ENCODE results near the gene GARIN1A.
A peak's percentile ranks its signal among the peaks of the same experiment; 100 is the strongest.
"Not testable (repeated sequence)": the region's sequence is repeated elsewhere in the genome, so short reads cannot be mapped to it uniquely, and the experiment has no call there.

The GARIN1A gene

DNA sequence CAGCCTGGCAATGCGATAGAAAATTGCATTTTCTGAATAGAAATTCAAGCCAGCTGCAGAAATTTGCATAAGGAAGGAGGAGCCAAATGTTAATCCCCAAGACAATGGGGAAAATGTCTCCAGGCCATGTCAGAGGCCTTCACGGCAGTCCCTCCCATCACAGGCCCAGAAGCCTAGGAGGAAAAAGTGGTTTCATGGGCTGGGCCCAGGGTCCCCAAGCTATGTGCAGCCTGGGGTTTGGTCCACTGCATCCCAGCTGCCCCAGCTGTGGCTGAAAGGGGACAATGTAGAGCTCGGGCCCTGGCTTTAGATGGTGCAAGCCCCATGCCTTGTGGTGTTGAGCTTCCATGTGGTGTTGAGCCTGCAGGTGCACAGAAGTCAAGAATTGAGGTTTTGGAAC is 10.0 kb upstream of the GARIN1A start:
- DNase-seq (ENCODE audit: low spot score) = no peak
- TF ChIP-seq, protein P1, sequence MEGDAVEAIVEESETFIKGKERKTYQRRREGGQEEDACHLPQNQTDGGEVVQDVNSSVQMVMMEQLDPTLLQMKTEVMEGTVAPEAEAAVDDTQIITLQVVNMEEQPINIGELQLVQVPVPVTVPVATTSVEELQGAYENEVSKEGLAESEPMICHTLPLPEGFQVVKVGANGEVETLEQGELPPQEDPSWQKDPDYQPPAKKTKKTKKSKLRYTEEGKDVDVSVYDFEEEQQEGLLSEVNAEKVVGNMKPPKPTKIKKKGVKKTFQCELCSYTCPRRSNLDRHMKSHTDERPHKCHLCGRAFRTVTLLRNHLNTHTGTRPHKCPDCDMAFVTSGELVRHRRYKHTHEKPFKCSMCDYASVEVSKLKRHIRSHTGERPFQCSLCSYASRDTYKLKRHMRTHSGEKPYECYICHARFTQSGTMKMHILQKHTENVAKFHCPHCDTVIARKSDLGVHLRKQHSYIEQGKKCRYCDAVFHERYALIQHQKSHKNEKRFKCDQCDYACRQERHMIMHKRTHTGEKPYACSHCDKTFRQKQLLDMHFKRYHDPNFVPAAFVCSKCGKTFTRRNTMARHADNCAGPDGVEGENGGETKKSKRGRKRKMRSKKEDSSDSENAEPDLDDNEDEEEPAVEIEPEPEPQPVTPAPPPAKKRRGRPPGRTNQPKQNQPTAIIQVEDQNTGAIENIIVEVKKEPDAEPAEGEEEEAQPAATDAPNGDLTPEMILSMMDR (IDR thresholded peaks at IDR 0.05; ENCODE audit: extremely low read depth, missing control alignments) = no peak

DNA sequence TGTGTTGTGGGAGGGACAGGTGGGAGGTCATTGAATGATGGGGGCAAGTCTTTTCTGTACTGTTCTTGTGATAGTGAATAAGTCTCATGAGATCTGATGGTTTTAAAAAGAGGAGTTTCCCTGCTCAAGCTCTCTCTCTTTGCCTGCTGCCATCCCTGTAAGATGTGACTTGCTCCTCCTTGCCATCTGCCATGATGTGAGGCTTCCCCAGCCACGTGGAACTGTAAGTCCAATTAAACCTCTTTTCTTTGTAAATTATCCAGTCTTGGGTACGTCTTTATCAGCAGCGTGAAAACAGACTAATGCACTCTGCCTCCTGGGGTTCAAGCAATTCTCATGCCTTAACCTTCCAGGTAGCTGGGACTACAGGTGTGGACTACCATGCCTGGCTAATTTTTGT is 8.9 kb upstream of the GARIN1A start:
- DNase-seq (ENCODE audit: low spot score) = not testable (repeated sequence)

DNA sequence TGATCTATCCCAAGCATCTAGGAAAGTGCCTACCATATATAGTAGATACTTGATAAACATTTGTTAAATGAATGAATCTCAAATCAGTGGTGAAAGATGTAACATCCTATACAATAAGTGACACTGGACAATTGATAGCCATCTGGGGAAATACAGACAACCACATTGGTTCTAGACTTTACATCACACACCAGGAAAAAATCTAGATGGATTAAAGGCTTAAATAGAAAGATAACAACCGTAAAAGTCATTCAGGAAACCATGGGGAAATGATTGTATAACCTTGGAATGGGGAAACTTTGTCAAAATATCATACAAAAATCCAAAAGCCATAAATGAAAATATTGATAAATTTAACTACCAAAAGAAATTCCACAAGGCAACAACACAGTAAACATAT is 7.0 kb upstream of the GARIN1A start:
- TF ChIP-seq, protein P1 (IDR thresholded peaks at IDR 0.05; ENCODE audit: extremely low read depth, missing control alignments) = no peak
- DNase-seq (ENCODE audit: low spot score) = no peak

DNA sequence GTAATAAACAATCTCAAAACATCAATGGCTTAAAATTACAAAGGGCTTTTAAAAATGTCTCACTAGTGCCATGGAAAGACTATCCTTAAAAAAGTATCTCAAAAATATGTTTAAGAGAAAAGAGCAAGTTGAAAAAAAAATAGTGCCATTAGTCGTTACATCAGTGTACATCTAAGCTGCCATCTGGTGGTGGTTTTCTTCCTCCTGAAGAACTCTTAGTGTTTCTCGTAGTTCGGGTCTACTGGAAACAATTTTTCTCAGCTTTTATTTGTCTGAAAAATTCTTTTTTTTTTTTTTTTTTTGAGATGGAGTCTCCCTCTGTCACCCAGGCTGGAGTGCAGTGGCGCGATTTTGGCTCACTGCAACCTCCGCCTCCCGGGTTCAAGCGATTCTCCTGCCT is 5.9 kb upstream of the GARIN1A start:
- TF ChIP-seq, protein P1 (IDR thresholded peaks at IDR 0.05; ENCODE audit: extremely low read depth, missing control alignments) = no peak
- DNase-seq (ENCODE audit: low spot score) = no peak

DNA sequence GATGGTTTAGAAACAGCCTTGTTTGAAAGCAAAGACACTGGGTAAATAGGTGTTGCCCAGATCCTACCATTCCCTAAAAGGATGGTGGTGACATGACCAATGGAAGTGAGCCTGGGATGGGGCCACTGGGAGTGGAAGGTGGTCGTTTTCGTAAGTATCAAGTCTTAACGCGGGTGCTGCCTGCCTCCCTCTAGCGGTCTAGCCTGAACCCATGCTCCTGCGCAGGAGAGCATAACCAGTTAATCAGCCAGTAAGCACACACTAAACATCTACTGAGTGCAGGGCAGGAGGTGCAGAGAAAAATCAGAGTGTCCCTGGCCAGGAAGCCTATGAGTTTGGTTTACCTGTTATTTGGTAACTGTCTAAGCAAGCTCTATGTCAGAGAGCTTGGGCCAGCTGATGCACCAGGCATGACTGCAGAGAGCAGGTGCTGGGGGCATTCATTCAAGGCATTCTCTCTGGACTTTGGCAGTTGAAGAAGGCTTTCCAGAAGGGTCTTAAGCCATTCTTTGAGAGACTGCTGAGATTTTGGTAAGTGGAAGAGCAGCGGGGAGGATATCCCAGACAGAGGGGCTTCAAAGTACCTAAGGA is 930 bp downstream of the GARIN1A start:
- TF ChIP-seq, protein P1 (IDR thresholded peaks at IDR 0.05; ENCODE audit: extremely low read depth, missing control alignments) = peak; percentile 60
- peak; percentile 45 for DNase-seq (ENCODE audit: low spot score)

DNA sequence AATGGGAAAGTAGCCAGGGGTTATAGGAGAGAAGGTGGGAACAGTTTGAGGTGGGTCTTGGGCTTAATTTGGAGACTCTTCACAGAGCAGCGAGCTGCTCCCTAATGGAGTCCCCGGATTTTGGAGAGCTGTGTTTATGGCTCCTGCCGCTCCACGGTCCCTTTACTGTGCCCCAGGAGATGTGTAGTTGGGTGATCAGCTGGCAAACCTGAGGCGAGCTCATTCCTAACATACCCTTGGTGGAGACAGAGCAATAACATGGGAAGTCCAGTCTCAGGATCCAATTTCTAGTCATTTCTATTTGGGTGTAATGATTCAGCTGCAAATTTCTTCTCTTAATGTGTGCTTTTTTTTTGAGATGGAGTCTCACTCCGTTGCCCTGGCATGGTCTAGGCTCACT is 1.5 kb downstream of the GARIN1A start:
- TF ChIP-seq, protein P1 (IDR thresholded peaks at IDR 0.05; ENCODE audit: extremely low read depth, missing control alignments) = no peak

DNA sequence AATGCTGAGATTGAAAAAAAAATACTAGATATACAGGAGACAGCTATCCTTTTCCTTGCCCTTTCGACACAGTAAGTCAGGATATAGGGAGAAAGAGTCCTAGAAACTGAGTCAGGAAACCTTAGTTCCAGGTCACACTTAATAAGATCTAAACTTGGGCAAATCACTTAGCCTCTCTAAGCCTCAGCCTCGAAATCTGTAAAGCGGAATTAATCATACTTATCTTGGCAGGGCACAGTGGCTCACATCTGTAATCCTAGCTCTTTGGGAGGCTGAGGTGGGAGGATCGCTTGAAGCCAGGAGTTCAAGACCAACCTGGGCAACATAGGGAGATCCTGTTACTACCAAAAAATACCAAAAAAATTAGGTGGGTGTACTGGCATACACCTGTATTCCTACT is 4.6 kb downstream of the GARIN1A start:
- no peak for DNase-seq (ENCODE audit: low spot score)
- TF ChIP-seq, protein P1 (IDR thresholded peaks at IDR 0.05; ENCODE audit: extremely low read depth, missing control alignments) = no peak

More for the DNA sequence above, 1.5 kb downstream of the GARIN1A start:
- no peak for DNase-seq (ENCODE audit: low spot score)

DNA sequence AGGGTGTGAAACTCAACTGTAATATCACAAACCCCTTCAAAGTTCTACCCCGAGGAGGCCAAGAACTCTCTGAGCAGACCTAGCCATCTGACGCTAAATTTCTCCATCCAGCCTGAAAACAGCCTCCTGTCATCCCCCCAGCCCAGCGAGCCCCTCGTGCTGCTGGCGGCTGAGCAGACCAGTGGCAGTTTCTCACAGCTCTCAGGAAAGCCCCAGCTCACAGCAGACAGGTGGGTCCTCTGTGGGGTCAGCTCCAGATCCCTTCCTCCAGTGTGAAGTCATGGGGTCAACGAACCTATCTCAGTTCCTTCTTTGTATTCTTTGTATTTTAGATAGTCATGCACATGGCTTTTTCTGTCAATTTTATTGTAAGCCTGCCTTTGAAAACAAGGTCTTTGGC is 7.8 kb downstream of the GARIN1A start:
- TF ChIP-seq, protein P1 (IDR thresholded peaks at IDR 0.05; ENCODE audit: extremely low read depth, missing control alignments) = no peak
- DNase-seq (ENCODE audit: low spot score) = peak; percentile 69
